Measurements from ENCODE around the gene GJC2. TPM values are rescaled to one million over a fixed set of nuclear protein-coding genes. Genes with fewer than 3 reads are reported as not detected.
A peak's percentile ranks its signal among the peaks of the same experiment; 100 is the strongest.
"Not testable (repeated sequence)": the region's sequence is repeated elsewhere in the genome, so short reads cannot be mapped to it uniquely, and the experiment has no call there.

Gene GJC2
- total RNA-seq, 4 donors from 2014 or later, result 0.88 to 0.94 TPM; not detected in 2

DNA sequence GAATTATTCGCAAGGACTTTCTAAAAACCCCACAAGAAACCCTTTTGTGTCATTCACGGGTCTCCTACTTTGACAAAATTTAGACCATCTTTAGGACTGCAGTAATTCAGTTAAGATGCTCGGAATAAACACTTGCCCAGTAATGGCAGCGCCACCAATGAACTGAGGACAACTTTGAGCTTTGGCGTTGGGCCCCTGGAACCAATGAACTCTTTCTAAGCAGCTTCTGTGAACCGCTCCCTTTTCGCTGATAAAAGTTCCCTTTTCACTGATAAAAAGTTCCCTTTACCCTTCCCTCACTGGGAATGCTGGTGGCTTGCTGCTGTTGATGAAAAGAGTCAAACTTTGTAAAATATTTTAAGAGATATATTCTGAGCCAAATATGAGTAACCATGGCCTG lies 39.2 kb upstream of the GJC2 start:
- Histone ChIP-seq H3K4me3 (no peak overlapping the region), H3K9me3 (no peaks in the 10 kb centered on the region), H3K36me3 (peaks cover 0 to 21% (median 0%) of the 10 kb centered on the region in 3 donors), H3K4me1 (peaks cover 0 to 24% (median 11%) of the 10 kb centered on the region in 4 donors), H3K27ac (no peak overlapping the region), H3K27me3 (no peaks in the 10 kb centered on the region)
- TF ChIP-seq, protein P1, sequence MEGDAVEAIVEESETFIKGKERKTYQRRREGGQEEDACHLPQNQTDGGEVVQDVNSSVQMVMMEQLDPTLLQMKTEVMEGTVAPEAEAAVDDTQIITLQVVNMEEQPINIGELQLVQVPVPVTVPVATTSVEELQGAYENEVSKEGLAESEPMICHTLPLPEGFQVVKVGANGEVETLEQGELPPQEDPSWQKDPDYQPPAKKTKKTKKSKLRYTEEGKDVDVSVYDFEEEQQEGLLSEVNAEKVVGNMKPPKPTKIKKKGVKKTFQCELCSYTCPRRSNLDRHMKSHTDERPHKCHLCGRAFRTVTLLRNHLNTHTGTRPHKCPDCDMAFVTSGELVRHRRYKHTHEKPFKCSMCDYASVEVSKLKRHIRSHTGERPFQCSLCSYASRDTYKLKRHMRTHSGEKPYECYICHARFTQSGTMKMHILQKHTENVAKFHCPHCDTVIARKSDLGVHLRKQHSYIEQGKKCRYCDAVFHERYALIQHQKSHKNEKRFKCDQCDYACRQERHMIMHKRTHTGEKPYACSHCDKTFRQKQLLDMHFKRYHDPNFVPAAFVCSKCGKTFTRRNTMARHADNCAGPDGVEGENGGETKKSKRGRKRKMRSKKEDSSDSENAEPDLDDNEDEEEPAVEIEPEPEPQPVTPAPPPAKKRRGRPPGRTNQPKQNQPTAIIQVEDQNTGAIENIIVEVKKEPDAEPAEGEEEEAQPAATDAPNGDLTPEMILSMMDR (IDR thresholded peaks at IDR 0.05), result no peak
- no peak for TF ChIP-seq POLR2A (IDR thresholded peaks at IDR 0.05)
- DNase-seq, result peak in 1 of 3 donors; percentile 6

- H3K4me3 ChIP-seq, H3K27me3 ChIP-seq, H3K9me3 ChIP-seq, H3K27ac ChIP-seq: not testable (repeated sequence)
- Histone ChIP-seq H3K4me1 (peaks cover 0 to 24% (median 11%) of the 10 kb centered on the region in 4 donors), H3K36me3 (peaks cover 0 to 14% (median 0%) of the 10 kb centered on the region in 3 donors)
- DNase-seq, result peak in 1 of 3 donors; percentile 15
Observed at GRCh38 chr1:228111315-228111714, 38.4 kb upstream of the GJC2 start.

GRCh38 chr1:228112167-228112566 lies 37.6 kb upstream of the GJC2 start:
- DNase-seq, result peak in 1 of 3 donors; percentile 15
- no peaks in the 10 kb centered on the region for H3K9me3 ChIP-seq
- peaks cover 0 to 24% (median 11%) of the 10 kb centered on the region in 4 donors for H3K4me1 ChIP-seq
- no peaks in the 10 kb centered on the region for H3K27me3 ChIP-seq
- H3K27ac ChIP-seq, result no peak overlapping the region
- H3K4me3 ChIP-seq, result no peak overlapping the region
- peaks cover 0 to 6% (median 0%) of the 10 kb centered on the region in 3 donors for H3K36me3 ChIP-seq
- TF ChIP-seq, protein P1 (IDR thresholded peaks at IDR 0.05), result no peak
- no peak for TF ChIP-seq POLR2A (IDR thresholded peaks at IDR 0.05)

GRCh38 chr1:228112617-228113016 lies 37.1 kb upstream of the GJC2 start:
- TF ChIP-seq, protein P1 (IDR thresholded peaks at IDR 0.05), result no peak
- no peaks in the 10 kb centered on the region for H3K9me3 ChIP-seq
- no peaks in the 10 kb centered on the region for H3K27me3 ChIP-seq
- H3K4me3 ChIP-seq, result no peak overlapping the region
- H3K27ac ChIP-seq, result no peak overlapping the region
- H3K36me3 ChIP-seq, result peaks cover 0 to 2% (median 0%) of the 10 kb centered on the region in 3 donors
- peaks cover 0 to 22% (median 11%) of the 10 kb centered on the region in 4 donors for H3K4me1 ChIP-seq
- DNase-seq, result no peak

GRCh38 chr1:228114827-228115226 lies 34.9 kb upstream of the GJC2 start:
- Histone ChIP-seq H3K27ac (no peak overlapping the region), H3K9me3 (no peaks in the 10 kb centered on the region), H3K4me3 (no peak overlapping the region), H3K36me3 (no peaks in the 10 kb centered on the region), H3K4me1 (peaks cover 0 to 9% (median 2%) of the 10 kb centered on the region in 4 donors), H3K27me3 (no peaks in the 10 kb centered on the region)
- DNase-seq, result peak in 1 of 3 donors; percentile 7
- TF ChIP-seq, protein P1 (IDR thresholded peaks at IDR 0.05), result no peak
- TF ChIP-seq POLR2A (IDR thresholded peaks at IDR 0.05), result no peak

DNA sequence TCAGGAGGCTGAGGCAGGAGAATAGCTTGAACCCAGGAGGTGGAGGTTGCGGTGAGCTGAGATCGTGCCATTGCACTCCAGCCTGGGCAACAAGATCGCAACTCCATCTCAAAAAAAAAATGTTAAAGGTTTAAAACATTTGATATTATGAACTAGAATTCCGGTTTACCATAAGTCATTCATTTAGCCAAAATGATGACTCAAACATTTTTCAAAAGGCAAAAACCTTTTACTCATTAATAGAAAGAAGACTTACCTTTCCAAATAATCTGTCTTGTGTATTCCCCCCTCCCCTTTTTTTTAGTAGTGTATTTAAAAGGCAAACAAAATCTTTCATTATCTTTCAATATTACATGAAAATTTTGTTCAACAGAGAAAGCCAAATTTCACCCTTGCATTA lies 32.4 kb upstream of the GJC2 start:
- H3K4me3 ChIP-seq, result no peak overlapping the region
- no peak for DNase-seq
- H3K36me3 ChIP-seq, result no peaks in the 10 kb centered on the region
- H3K27me3 ChIP-seq, result no peaks in the 10 kb centered on the region
- no peaks in the 10 kb centered on the region for H3K4me1 ChIP-seq
- H3K9me3 ChIP-seq, result no peaks in the 10 kb centered on the region
- no peak overlapping the region for H3K27ac ChIP-seq
- TF ChIP-seq, protein P1 (IDR thresholded peaks at IDR 0.05), result no peak
- TF ChIP-seq POLR2A (IDR thresholded peaks at IDR 0.05), result no peak

Measured in Peyer's patch (tissue), 4 donors.